ENCODE results near the gene DNER.

The DNER gene

GRCh38 chr2:229666811-229667210 is 47.5 kb downstream of the DNER start:
- DNase-seq, result no peak

- DNase-seq, result no peak
Measured at GRCh38 chr2:229665158-229665557, 49.2 kb downstream of the DNER start.

- DNase-seq, result no peak
Measured at GRCh38 chr2:229661478-229661877, 52.9 kb downstream of the DNER start.

GRCh38 chr2:229660951-229661350 is 53.4 kb downstream of the DNER start:
- no peak for DNase-seq

GRCh38 chr2:229660391-229660790 is 54.0 kb downstream of the DNER start:
- DNase-seq, result no peak

- DNase-seq, result no peak
Measured at GRCh38 chr2:229658004-229658403, 56.4 kb downstream of the DNER start.

GRCh38 chr2:229654437-229654836 is 59.9 kb downstream of the DNER start:
- DNase-seq, result no peak

GRCh38 chr2:229653531-229653930 is 60.8 kb downstream of the DNER start:
- DNase-seq, result no peak

GRCh38 chr2:229652796-229653195 is 61.6 kb downstream of the DNER start:
- no peak for DNase-seq

- no peak for DNase-seq
Measured at GRCh38 chr2:229650901-229651300, 63.5 kb downstream of the DNER start.

GRCh38 chr2:229650059-229650458 is 64.3 kb downstream of the DNER start:
- no peak for DNase-seq

GRCh38 chr2:229646186-229646723 is 68.1 kb downstream of the DNER start:
- no peak for DNase-seq

- no peak for DNase-seq
Measured at GRCh38 chr2:229642371-229642770, 72.0 kb downstream of the DNER start.

GRCh38 chr2:229641676-229642075 is 72.7 kb downstream of the DNER start:
- no peak for DNase-seq

GRCh38 chr2:229640636-229641035 is 73.7 kb downstream of the DNER start:
- DNase-seq, result peak; percentile 47

GRCh38 chr2:229636571-229636970 is 77.8 kb downstream of the DNER start:
- no peak for DNase-seq

- DNase-seq, result no peak
Measured at GRCh38 chr2:229635371-229635680, 79.0 kb downstream of the DNER start.

GRCh38 chr2:229634601-229635370 is 79.6 kb downstream of the DNER start:
- no peak for DNase-seq

- no peak for DNase-seq
Measured at GRCh38 chr2:229633556-229633955, 80.8 kb downstream of the DNER start.

- DNase-seq, result no peak
Measured at GRCh38 chr2:229629039-229629438, 85.3 kb downstream of the DNER start.

- no peak for DNase-seq
Measured at GRCh38 chr2:229627728-229628127, 86.6 kb downstream of the DNER start.

GRCh38 chr2:229622495-229623355 is 91.6 kb downstream of the DNER start:
- no peak for DNase-seq

GRCh38 chr2:229620759-229621158 is 93.6 kb downstream of the DNER start:
- DNase-seq, result no peak

- no peak for DNase-seq
Measured at GRCh38 chr2:229620289-229620688, 94.1 kb downstream of the DNER start.
